CD14-positive monocyte (primary cell): Measurements from ENCODE around the gene RCHY1. TPM values are rescaled to one million over a fixed set of nuclear protein-coding genes. Genes with fewer than 3 reads are reported as not detected.

Source experiments
- DNase-seq, 3 donors: peaks; one replicate each; pipeline ENCODE4 v3.0.0-alpha.2; 2011 to 2022
- H2AFZ ChIP-seq: 2 replicates; pipeline ENCODE4 v1.6.0; 2012; ENCODE audit warnings: mild to moderate bottlenecking, low read depth, low read length, inconsistent platforms; ENCODE audit not compliant: insufficient read depth, poor library complexity, severe bottlenecking
- H3K27ac ChIP-seq, 2 donors: 1 replicate in 1 of 2; 2 replicates in 1 of 2; pipeline ENCODE4 v1.5.1; 2012 to 2013; ENCODE audit warnings: low read length in 2 of 2, control low read depth in 1 of 2, inconsistent platforms in 1 of 2, low read depth in 1 of 2, mild to moderate bottlenecking in 1 of 2
- H3K27me3 ChIP-seq, 2 donors: one replicate each; pipeline versions ENCODE4 v1.6.0 to v1.6.1; 2011 to 2013; ENCODE audit warnings: low read length in 2 of 2; ENCODE audit not compliant: control insufficient read depth in 2 of 2, insufficient read depth in 2 of 2
- H3K36me3 ChIP-seq, 2 donors: replicated peaks in 1 of 2; 1 replicate in 1 of 2; 2 replicates in 1 of 2; pipeline versions ENCODE4 v1.5.1 to v1.6.1; 2012 to 2013; ENCODE audit warnings: low read length in 2 of 2, control low read depth in 1 of 2, inconsistent platforms in 1 of 2, mild to moderate bottlenecking in 1 of 2; ENCODE audit not compliant: insufficient read depth in 2 of 2, control insufficient read depth in 1 of 2
- H3K4me1 ChIP-seq, 2 donors: 1 replicate in 1 of 2; 2 replicates in 1 of 2; pipeline versions ENCODE4 v1.5.1 to v1.6.1; 2012 to 2013; ENCODE audit warnings: low read length in 2 of 2, control low read depth in 1 of 2, inconsistent platforms in 1 of 2, mild to moderate bottlenecking in 1 of 2, moderate library complexity in 1 of 2; ENCODE audit not compliant: insufficient read depth in 2 of 2, control insufficient read depth in 1 of 2
- H3K4me2 ChIP-seq: replicated peaks from 2 replicates; pipeline ENCODE3; 2012; ENCODE audit warnings: low read length, moderate library complexity, mild to moderate bottlenecking; ENCODE audit not compliant: poor library complexity, severe bottlenecking; ENCODE audit errors: extremely low read depth
- H3K4me3 ChIP-seq, 3 experiments: fragments of 200-600 bp in 1 of 3; sonication (generic) in 1 of 3; replicated peaks in 1 of 3; 1 replicate in 2 of 3; 2 replicates in 1 of 3; pipeline ENCODE4 v1.5.1; 2011 to 2013; ENCODE audit warnings: low read length in 3 of 3, mild to moderate bottlenecking in 3 of 3, control low read depth in 2 of 3, low read depth in 2 of 3, inconsistent platforms in 1 of 3, moderate library complexity in 1 of 3
- H3K79me2 ChIP-seq: 2 replicates; pipeline ENCODE4 v1.6.0; 2012; ENCODE audit warnings: mild to moderate bottlenecking, control low read depth, inconsistent platforms, low read length, moderate library complexity; ENCODE audit not compliant: insufficient read depth
- H3K9ac ChIP-seq: 2 replicates; pipeline ENCODE4 v1.6.0; 2017; ENCODE audit warnings: low read length, mild to moderate bottlenecking; ENCODE audit not compliant: insufficient read depth, poor library complexity, severe bottlenecking
- H3K9me3 ChIP-seq, 2 donors: replicated peaks in 1 of 2; 1 replicate in 1 of 2; 2 replicates in 1 of 2; pipeline versions ENCODE4 v1.5.1 to v1.6.1; 2012 to 2013; ENCODE audit warnings: low read length in 2 of 2, control low read depth in 1 of 2; ENCODE audit not compliant: control insufficient read depth in 1 of 2, insufficient read depth in 1 of 2
- H4K20me1 ChIP-seq: 2 replicates; pipeline ENCODE4 v1.6.0; 2012; ENCODE audit warnings: mild to moderate bottlenecking, low read length, control low read depth, moderate library complexity; ENCODE audit not compliant: insufficient read depth
- H3K27ac Mint-ChIP-seq, 7 donors: one replicate each; pipeline ENCODE4 v1.8.0; 2020; ENCODE audit warnings: mild to moderate bottlenecking in 7 of 7, mixed read lengths in 7 of 7, moderate library complexity in 6 of 7, inconsistent platforms in 2 of 7
- H3K27me3 Mint-ChIP-seq, 3 donors: one replicate each; pipeline ENCODE4 v1.8.0; 2021 to 2022; ENCODE audit warnings: low read depth in 3 of 3, mild to moderate bottlenecking in 3 of 3, mixed read lengths in 3 of 3, moderate library complexity in 3 of 3, inconsistent platforms in 1 of 3
- H3K36me3 Mint-ChIP-seq, 2 donors: one replicate each; pipeline ENCODE4 v1.8.0; 2020; ENCODE audit warnings: mixed read lengths in 2 of 2, inconsistent platforms in 1 of 2, mild to moderate bottlenecking in 1 of 2
- H3K4me1 Mint-ChIP-seq: one replicate; pipeline ENCODE4 v1.8.0; 2020; ENCODE audit warnings: mild to moderate bottlenecking, mixed read lengths
- H3K4me3 Mint-ChIP-seq, 2 donors: one replicate each; pipeline ENCODE4 v1.8.0; 2020; ENCODE audit warnings: mild to moderate bottlenecking in 2 of 2, mixed read lengths in 2 of 2, moderate library complexity in 1 of 2
- H3K9me3 Mint-ChIP-seq, 7 donors: one replicate each; pipeline ENCODE4 v1.8.0; 2020 to 2022; ENCODE audit warnings: mixed read lengths in 7 of 7, mild to moderate bottlenecking in 6 of 7, moderate library complexity in 6 of 7, inconsistent platforms in 2 of 7
- WGBS: methylation state at CpG from one replicate; pipeline ENCODE4 v1.1.5; 2013; ENCODE audit warnings: missing lambda C conversion rate; ENCODE audit not compliant: insufficient coverage; 5-methylcytosine and 5-hydroxymethylcytosine counted together
- intact Hi-C, 2 donors: fragments of 100-400 bp; cut with micrococcal nuclease; formaldehyde crosslinking; loops; one replicate each; pipeline versions ENCODE4 v1.15.0 to v1.15.1; 2023
- polyA plus RNA-seq, 3 donors: library from polyadenylated mRNA; depleted of rRNA in 1 of 3; unstranded in 2 of 3; stranded (reverse) in 1 of 3; fragments of 300-500 nt in 2 of 3; fragments of >200 nt in 1 of 3; fragmentation: Illumina TruSeq in 2 of 3; gene quantifications; 1 replicate in 2 of 3; 2 replicates in 1 of 3; pipeline ENCODE4 v1.2.3, GENCODE V29; 2012 to 2021
- TF ChIP-seq, protein P1 (sequence below): fragments of 200-600 bp; IDR thresholded peaks from one replicate; pipeline ENCODE4 v1.8.0; 2022; ENCODE audit warnings: antibody characterized with exemption, mild to moderate bottlenecking

Gene RCHY1
- polyA plus RNA-seq, 3 donors = 22.5 to 44.1 (median 23.0) TPM

DNA sequence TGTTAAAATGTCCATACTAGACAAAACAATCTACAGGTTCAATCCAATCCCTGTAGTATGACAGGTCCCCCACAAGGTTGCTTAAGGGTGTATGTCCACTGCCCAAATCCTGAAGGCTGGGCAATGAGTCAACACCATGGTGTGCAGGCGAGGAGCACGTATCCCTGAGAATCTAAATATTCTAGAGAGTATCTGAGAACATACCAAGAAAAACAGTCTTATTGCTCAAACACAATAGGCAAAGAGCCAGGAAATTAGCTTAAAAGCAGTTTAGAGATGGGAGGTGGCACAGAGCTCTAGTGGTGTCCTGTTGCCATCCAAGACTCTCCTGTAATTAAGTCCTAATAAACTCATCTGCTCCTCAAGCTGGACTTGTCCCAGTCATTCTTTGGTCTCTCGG lies 37.0 kb downstream of the RCHY1 start:
- Mint-ChIP-seq H3K4me3 (no peak overlapping the region), H3K36me3 (peaks cover 49 to 71% of the 10 kb centered on the region in 2 donors), H3K9me3 (peaks cover 0 to 2% (median 0%) of the 10 kb centered on the region in 7 donors), H3K4me1 (no peaks in the 10 kb centered on the region), H3K27me3 (no peaks in the 10 kb centered on the region), H3K27ac (peak overlapping the region in 1 of 7 donors; percentile 30)
- TF ChIP-seq, protein P1, sequence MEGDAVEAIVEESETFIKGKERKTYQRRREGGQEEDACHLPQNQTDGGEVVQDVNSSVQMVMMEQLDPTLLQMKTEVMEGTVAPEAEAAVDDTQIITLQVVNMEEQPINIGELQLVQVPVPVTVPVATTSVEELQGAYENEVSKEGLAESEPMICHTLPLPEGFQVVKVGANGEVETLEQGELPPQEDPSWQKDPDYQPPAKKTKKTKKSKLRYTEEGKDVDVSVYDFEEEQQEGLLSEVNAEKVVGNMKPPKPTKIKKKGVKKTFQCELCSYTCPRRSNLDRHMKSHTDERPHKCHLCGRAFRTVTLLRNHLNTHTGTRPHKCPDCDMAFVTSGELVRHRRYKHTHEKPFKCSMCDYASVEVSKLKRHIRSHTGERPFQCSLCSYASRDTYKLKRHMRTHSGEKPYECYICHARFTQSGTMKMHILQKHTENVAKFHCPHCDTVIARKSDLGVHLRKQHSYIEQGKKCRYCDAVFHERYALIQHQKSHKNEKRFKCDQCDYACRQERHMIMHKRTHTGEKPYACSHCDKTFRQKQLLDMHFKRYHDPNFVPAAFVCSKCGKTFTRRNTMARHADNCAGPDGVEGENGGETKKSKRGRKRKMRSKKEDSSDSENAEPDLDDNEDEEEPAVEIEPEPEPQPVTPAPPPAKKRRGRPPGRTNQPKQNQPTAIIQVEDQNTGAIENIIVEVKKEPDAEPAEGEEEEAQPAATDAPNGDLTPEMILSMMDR = no peak
- no peaks in the 10 kb centered on the region for H3K79me2 ChIP-seq
- WGBS = 100% methylated on average over 1 of the region's 3 CpGs
- H3K4me1 ChIP-seq = no peaks in the 10 kb centered on the region
- peaks cover 37 to 60% of the 10 kb centered on the region in 2 donors for H3K36me3 ChIP-seq
- no peaks in the 10 kb centered on the region for H3K9me3 ChIP-seq
- no peak overlapping the region for H3K27ac ChIP-seq
- DNase-seq = no peak
- no peak overlapping the region for H3K4me3 ChIP-seq
- H3K9ac ChIP-seq = no peak overlapping the region
- no peak overlapping the region for H2AFZ ChIP-seq
- no peaks in the 10 kb centered on the region for H3K27me3 ChIP-seq
- intact Hi-C loops = no loop called here
- H4K20me1 ChIP-seq = no peaks in the 10 kb centered on the region
- no peak overlapping the region for H3K4me2 ChIP-seq

DNA sequence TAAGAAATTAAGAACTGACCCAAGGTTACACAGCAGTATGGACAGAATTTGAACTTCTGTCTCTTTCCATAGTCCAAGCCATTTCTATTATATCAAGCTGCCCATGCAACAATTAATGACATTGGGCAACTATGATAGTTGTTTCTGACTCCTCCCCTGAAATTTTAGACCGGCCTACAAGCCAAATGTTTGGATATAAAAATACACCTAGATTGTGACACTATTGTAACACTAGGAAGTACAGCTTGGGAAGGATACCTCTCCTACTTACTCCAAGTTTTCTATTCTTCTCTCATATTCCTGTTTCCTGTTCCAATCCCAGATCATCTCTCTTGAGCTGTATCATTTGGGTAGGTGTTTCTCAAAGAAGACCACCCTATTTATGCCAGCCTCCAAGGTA lies 43.5 kb downstream of the RCHY1 start:
- Histone ChIP-seq H4K20me1 (no peaks in the 10 kb centered on the region), H3K4me1 (no peaks in the 10 kb centered on the region), H3K4me3 (no peak overlapping the region), H2AFZ (no peak overlapping the region), H3K9me3 (no peaks in the 10 kb centered on the region), H3K27me3 (no peaks in the 10 kb centered on the region), H3K36me3 (peaks cover 0 to 7% of the 10 kb centered on the region in 2 donors), H3K9ac (no peak overlapping the region), H3K4me2 (no peak overlapping the region), H3K27ac (no peak overlapping the region), H3K79me2 (no peaks in the 10 kb centered on the region)
- DNase-seq = no peak
- TF ChIP-seq, protein P1 = no peak
- Mint-ChIP-seq H3K27me3 (no peaks in the 10 kb centered on the region), H3K27ac (no peak overlapping the region), H3K9me3 (peaks cover 0 to 2% (median 0%) of the 10 kb centered on the region in 7 donors), H3K36me3 (peaks cover 4 to 14% of the 10 kb centered on the region in 2 donors), H3K4me3 (no peak overlapping the region), H3K4me1 (no peaks in the 10 kb centered on the region)
- intact Hi-C loops = no loop called here
- WGBS = no CpG with 5 or more reads among the region's 1 CpG
